Body of pancreas (tissue), 4 donors: ENCODE data around the gene VTI1A. TPM values are rescaled to one million over a fixed set of nuclear protein-coding genes. Genes with fewer than 3 reads are reported as not detected.

Experiments used
- ATAC-seq: fragments of 150-250 bp; one replicate; pipeline ENCODE4 v1.9.1; 2016
- DNase-seq, 4 donors: peaks; one replicate each; pipeline ENCODE4 v3.0.0-alpha.2; 2019
- H3K27ac ChIP-seq, 4 donors: fragments of 200-600 bp; sonication (generic); 1 replicate in 3 of 4; 2 replicates in 1 of 4; pipeline versions ENCODE4 v1.5.1 to v1.6.1; 2016 to 2019; ENCODE audit warnings: mild to moderate bottlenecking in 1 of 4, mixed read lengths in 1 of 4, moderate library complexity in 1 of 4
- H3K27me3 ChIP-seq, 2 donors: fragments of 200-600 bp; sonication (generic); one replicate each; pipeline ENCODE4 v1.6.0; 2016; ENCODE audit warnings: mild to moderate bottlenecking in 1 of 2
- H3K36me3 ChIP-seq, 2 donors: fragments of 200-600 bp; sonication (generic); replicated peaks in 1 of 2; 2 replicates each; pipeline ENCODE4 v1.5.1; 2016; ENCODE audit warnings: low read depth in 2 of 2; ENCODE audit not compliant: insufficient read depth in 1 of 2
- H3K4me1 ChIP-seq: fragments of 200-600 bp; sonication (generic); one replicate; pipeline ENCODE4 v1.6.0; 2016
- H3K4me3 ChIP-seq, 2 donors: fragments of 200-600 bp; sonication (generic); 1 replicate in 1 of 2; 2 replicates in 1 of 2; pipeline ENCODE4 v1.5.1; 2016 to 2019
- H3K9me3 ChIP-seq, 3 donors: fragments of 200-600 bp; sonication (generic); 1 replicate in 2 of 3; 2 replicates in 1 of 3; pipeline ENCODE4 v1.5.1; 2016
- POLR2A ChIP-seq, 3 donors: fragments of 450-650 bp; IDR thresholded peaks; one replicate each; pipeline ENCODE4 v1.6.1; 2016; ENCODE audit warnings: antibody characterized with exemption in 3 of 3, mild to moderate bottlenecking in 2 of 3
- WGBS, 2 donors: methylation state at CpG; one replicate each; pipeline ENCODE4 v1.1.5; 2017; 5-methylcytosine and 5-hydroxymethylcytosine counted together
- intact Hi-C: fragments of 100-400 bp; cut with DNase I; formaldehyde crosslinking; loops from one replicate; pipeline ENCODE4 v1.15.1; 2023
- total RNA-seq, 2 donors: library from RNA; depleted of rRNA; stranded (reverse); fragments of >200 nt; gene quantifications; one replicate each; pipeline ENCODE4 v1.1.0, GENCODE V29; 2016
- TF ChIP-seq, protein P1 (sequence below), 7 experiments: fragments of 450-650 bp in 4 of 7; fragments of 200-600 bp in 3 of 7; sonication (generic) in 3 of 7; IDR thresholded peaks; one replicate each; pipeline ENCODE4 v1.5.1; 2016 to 2019; ENCODE audit warnings: antibody characterized with exemption in 7 of 7

The VTI1A gene
- total RNA-seq, 2 donors from 2014 or later: 28.3 to 84.4 TPM

DNA sequence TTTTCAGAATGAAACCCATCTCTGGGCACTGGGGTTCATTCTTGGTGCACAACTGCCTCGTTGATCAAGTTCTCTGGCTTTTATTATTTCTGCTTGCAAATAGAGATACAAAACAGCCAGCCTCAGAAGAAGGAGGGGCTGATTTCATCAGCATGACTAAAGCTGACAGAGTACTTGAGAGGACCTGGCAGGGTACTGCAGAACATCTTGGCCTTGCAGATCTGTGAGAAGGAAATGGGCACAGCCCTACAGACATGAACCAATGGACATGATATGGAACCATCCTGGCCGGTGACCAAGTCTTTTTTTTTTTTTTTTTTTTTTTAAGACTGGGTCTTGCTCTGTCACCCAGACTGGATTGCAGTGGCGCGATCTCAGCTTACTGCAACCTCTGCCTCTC lies 240.6 kb downstream of the VTI1A start:
- Histone ChIP-seq H3K4me1 (no peaks in the 10 kb centered on the region), H3K36me3 (no peaks in the 10 kb centered on the region), H3K4me3 (no peak overlapping the region), H3K27me3 (no peaks in the 10 kb centered on the region), H3K27ac (no peak overlapping the region), H3K9me3 (no peaks in the 10 kb centered on the region)
- intact Hi-C loops: no loop called here
- no peak for ATAC-seq
- no peak for DNase-seq
- WGBS, 2 donors: 89 to 90% methylated on average over 4 of the region's 4 CpGs
- no peak for TF ChIP-seq POLR2A (IDR thresholded peaks at IDR 0.05)
- TF ChIP-seq, protein P1, sequence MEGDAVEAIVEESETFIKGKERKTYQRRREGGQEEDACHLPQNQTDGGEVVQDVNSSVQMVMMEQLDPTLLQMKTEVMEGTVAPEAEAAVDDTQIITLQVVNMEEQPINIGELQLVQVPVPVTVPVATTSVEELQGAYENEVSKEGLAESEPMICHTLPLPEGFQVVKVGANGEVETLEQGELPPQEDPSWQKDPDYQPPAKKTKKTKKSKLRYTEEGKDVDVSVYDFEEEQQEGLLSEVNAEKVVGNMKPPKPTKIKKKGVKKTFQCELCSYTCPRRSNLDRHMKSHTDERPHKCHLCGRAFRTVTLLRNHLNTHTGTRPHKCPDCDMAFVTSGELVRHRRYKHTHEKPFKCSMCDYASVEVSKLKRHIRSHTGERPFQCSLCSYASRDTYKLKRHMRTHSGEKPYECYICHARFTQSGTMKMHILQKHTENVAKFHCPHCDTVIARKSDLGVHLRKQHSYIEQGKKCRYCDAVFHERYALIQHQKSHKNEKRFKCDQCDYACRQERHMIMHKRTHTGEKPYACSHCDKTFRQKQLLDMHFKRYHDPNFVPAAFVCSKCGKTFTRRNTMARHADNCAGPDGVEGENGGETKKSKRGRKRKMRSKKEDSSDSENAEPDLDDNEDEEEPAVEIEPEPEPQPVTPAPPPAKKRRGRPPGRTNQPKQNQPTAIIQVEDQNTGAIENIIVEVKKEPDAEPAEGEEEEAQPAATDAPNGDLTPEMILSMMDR (IDR thresholded peaks at IDR 0.05): no peak

DNA sequence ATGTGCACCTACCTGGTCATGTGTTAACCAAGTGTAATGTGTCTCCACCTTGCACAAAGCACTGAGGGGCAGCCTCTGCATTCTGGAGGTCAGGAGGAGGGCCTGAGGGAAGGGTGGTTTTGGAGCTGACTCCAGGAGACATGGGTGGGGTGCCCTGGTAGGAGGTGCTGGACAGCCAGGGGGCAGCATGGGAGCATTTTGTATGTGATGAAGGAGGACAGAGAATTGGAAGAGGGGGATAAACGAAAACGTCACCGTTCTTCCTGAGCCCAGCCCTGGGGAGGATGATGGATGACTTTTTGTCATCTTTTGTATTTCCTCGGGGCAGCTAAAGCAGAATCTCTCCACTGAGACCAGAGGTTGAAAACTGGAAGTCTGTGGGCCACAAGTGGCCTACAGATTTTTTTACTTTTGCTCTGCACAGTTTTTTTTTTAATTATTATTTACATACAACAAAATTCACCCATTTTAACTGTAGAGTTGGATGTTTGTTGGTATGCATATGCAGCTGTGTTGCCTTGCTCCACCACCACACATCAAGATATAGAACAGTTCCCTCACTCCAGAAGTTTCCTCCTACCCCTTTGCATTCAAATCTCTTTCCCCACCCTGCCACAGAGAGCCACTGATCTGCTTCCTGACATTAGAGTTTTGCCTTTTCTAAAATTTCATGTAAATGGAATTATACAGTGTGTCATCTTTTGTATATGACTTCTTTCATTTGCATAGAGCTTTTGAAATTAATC lies 242.5 kb downstream of the VTI1A start:
- ATAC-seq (no peak), DNase-seq (peak in 2 of 4 donors; percentile 5 to 22)
- TF ChIP-seq POLR2A (IDR thresholded peaks at IDR 0.05): no peak
- TF ChIP-seq, protein P1 (IDR thresholded peaks at IDR 0.05): peak in 3 of 7 experiments; percentile 14 to 20 (median 19)
- Histone ChIP-seq H3K36me3 (no peaks in the 10 kb centered on the region), H3K4me3 (no peak overlapping the region), H3K9me3 (no peaks in the 10 kb centered on the region), H3K4me1 (no peaks in the 10 kb centered on the region), H3K27me3 (no peaks in the 10 kb centered on the region), H3K27ac (no peak overlapping the region)
- intact Hi-C loops: no loop called here
- 47 to 48% methylated on average over 4 of the region's 4 CpGs for WGBS, 2 donors

DNA sequence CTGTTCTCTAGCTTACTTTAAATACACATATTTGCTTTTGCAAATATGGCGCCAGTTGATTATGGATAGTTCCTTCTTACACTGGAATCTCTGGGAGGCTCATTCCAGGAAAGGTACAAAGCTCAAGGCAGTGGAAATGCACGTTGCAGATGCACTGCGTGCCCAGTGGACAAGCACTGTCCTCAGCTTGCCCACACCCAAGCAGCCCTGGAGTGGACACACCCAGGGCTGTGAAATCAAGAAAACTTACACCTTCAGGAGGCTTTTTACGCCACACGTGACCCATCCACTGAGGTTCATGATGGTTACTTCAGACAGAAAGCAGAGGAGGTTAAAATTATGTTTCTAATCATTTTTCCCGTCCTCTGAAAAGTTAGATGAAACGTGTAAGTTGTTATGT lies 248.5 kb downstream of the VTI1A start:
- H3K9me3 ChIP-seq: no peaks in the 10 kb centered on the region
- TF ChIP-seq, protein P1 (IDR thresholded peaks at IDR 0.05): no peak
- no peak for TF ChIP-seq POLR2A (IDR thresholded peaks at IDR 0.05)
- H3K36me3 ChIP-seq: no peaks in the 10 kb centered on the region
- WGBS, 2 donors: 88 to 93% methylated on average over 7 of the region's 7 CpGs
- H3K27ac ChIP-seq: no peak overlapping the region
- H3K27me3 ChIP-seq: no peaks in the 10 kb centered on the region
- intact Hi-C loops: no loop called here
- H3K4me1 ChIP-seq: no peaks in the 10 kb centered on the region
- DNase-seq: no peak
- ATAC-seq: no peak
- H3K4me3 ChIP-seq: no peak overlapping the region

DNA sequence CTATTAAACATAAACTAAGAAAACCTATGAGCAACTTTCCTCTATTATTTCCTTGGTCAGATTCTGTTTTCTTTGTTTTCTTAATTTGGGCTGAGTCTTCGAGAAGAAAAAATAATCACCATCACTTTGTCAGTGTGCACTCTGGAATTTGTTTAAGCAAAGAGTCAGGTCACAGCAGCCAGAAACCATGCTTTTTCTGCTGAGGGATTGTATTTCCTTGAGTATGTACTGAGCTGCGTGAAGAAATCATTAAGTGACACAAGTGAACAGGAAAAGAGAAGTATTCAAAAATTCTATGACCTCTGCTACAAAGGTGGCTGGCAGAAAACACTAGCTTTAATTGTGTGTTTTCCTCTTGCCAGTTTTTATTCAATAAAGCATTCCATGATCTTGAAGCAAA lies 249.6 kb downstream of the VTI1A start:
- no peak for ATAC-seq
- TF ChIP-seq, protein P1 (IDR thresholded peaks at IDR 0.05): no peak
- TF ChIP-seq POLR2A (IDR thresholded peaks at IDR 0.05): no peak
- no peaks in the 10 kb centered on the region for H3K27me3 ChIP-seq
- H3K9me3 ChIP-seq: no peaks in the 10 kb centered on the region
- H3K36me3 ChIP-seq: no peaks in the 10 kb centered on the region
- no peak overlapping the region for H3K27ac ChIP-seq
- no peaks in the 10 kb centered on the region for H3K4me1 ChIP-seq
- WGBS, 2 donors: 51 to 53% methylated on average over 2 of the region's 2 CpGs
- no peak for DNase-seq
- no peak overlapping the region for H3K4me3 ChIP-seq
- intact Hi-C loops: no loop called here
